GM19023 (cell line): ENCODE results near the gene CELSR1.

Experiments
- ATAC-seq: cut with Tn5 transposase; IDR thresholded peaks from one replicate; pipeline ENCODE4 v1.9.1; 2021; ENCODE audit warnings: mild to moderate bottlenecking, moderate library complexity; ENCODE audit not compliant: unreplicated experiment

Gene CELSR1

GRCh38 chr22:46557736-46558480, 20.5 kb upstream of the CELSR1 start:
- no peak for ATAC-seq

GRCh38 chr22:46556775-46557174, 19.4 kb upstream of the CELSR1 start:
- ATAC-seq, result no peak

- ATAC-seq, result no peak
Observed at GRCh38 chr22:46553189-46553588, 15.8 kb upstream of the CELSR1 start.

GRCh38 chr22:46551996-46552395, 14.6 kb upstream of the CELSR1 start:
- ATAC-seq, result no peak

GRCh38 chr22:46551321-46551720, 13.9 kb upstream of the CELSR1 start:
- ATAC-seq, result no peak

GRCh38 chr22:46549971-46550641, 12.7 kb upstream of the CELSR1 start:
- ATAC-seq, result no peak

- ATAC-seq, result no peak
Observed at GRCh38 chr22:46549563-46549840, 12.1 kb upstream of the CELSR1 start.

- ATAC-seq, result no peak
Observed at GRCh38 chr22:46547883-46548244, 10.4 kb upstream of the CELSR1 start.

- ATAC-seq, result no peak
Observed at GRCh38 chr22:46547179-46547882, 9.9 kb upstream of the CELSR1 start.

GRCh38 chr22:46546466-46547178, 9.2 kb upstream of the CELSR1 start:
- no peak for ATAC-seq

GRCh38 chr22:46545086-46545792, 7.8 kb upstream of the CELSR1 start:
- ATAC-seq, result no peak

GRCh38 chr22:46542011-46542985, 4.9 kb upstream of the CELSR1 start:
- no peak for ATAC-seq

GRCh38 chr22:46541536-46541935, 4.1 kb upstream of the CELSR1 start:
- ATAC-seq, result no peak

- no peak for ATAC-seq
Observed at GRCh38 chr22:46540874-46541273, 3.5 kb upstream of the CELSR1 start.

GRCh38 chr22:46539169-46539568, 1.7 kb upstream of the CELSR1 start:
- ATAC-seq, result no peak

- no peak for ATAC-seq
Observed at GRCh38 chr22:46538814-46539160, 1.4 kb upstream of the CELSR1 start.

- ATAC-seq, result no peak
Observed at GRCh38 chr22:46537946-46538813, 760 bp upstream of the CELSR1 start.

GRCh38 chr22:46536537-46537224, 739 bp downstream of the CELSR1 start:
- ATAC-seq, result no peak
